SK-N-MC (cell line): ENCODE results near the gene KCNH4.

ENCODE experiments used
- EZH2 ChIP-seq: fragments of 200-600 bp; sonication (generic); IDR thresholded peaks from one replicate; pipeline ENCODE4 v1.6.1; 2017; ENCODE audit warnings: antibody characterized with exemption
- POLR2AphosphoS5 ChIP-seq: IDR thresholded peaks from 2 replicates; pipeline ENCODE4 v1.6.1; 2012; ENCODE audit warnings: mild to moderate bottlenecking, low read depth, low read length, borderline replicate concordance

DNA sequence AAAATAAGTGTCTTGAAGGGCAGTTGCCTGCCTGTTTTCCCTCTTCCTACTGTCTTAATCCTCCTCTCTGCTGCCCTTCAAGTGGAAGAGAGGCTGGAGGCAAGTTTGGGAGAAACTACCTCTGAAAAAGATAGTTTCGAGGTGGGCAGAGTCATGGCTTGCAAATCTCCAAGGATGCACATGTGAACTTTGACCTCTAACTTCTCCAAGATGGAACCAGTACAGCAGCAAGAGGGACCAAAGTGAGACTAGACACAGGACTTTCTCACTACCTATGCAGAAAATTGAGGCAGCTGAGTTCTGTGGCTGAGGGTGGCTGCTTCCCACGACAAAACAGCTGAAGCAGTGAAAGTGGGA, 887 bp upstream of the KCNH4 start:
- TF ChIP-seq POLR2AphosphoS5, result no peak
- TF ChIP-seq EZH2, result no peak
